Putamen (tissue), 1 donor: Measurements from ENCODE around the gene LSP1.

ENCODE experiments used
- DNase-seq: peaks from one replicate; pipeline ENCODE4 v3.0.0-alpha.2; 2016; ENCODE audit warnings: low spot score

LSP1 gene

GRCh38 chr11:1837171-1838076, 15.5 kb upstream of the LSP1 start:
- no peak for DNase-seq

GRCh38 chr11:1838077-1838425, 14.8 kb upstream of the LSP1 start:
- no peak for DNase-seq

GRCh38 chr11:1838426-1839144, 14.3 kb upstream of the LSP1 start, which contains the start of gene TNNI2:
Gene TNNI2, plus strand, starts transcription at chr11:1838981. Its CDS starts 716 bp downstream, at chr11:1839697.
- no peak for DNase-seq

- no peak for DNase-seq
Observed at GRCh38 chr11:1839204-1839923, 13.5 kb upstream of the LSP1 start.

- DNase-seq = no peak
Observed at GRCh38 chr11:1839924-1840779, 12.7 kb upstream of the LSP1 start.

- no peak for DNase-seq
Observed at GRCh38 chr11:1840780-1841480, 12.0 kb upstream of the LSP1 start.

- DNase-seq = no peak
Observed at GRCh38 chr11:1841511-1842148, 11.3 kb upstream of the LSP1 start.

- no peak for DNase-seq
Observed at GRCh38 chr11:1842149-1843097, 10.5 kb upstream of the LSP1 start.

- no peak for DNase-seq
Observed at GRCh38 chr11:1843098-1843473, 9.8 kb upstream of the LSP1 start.

- no peak for DNase-seq
Observed at GRCh38 chr11:1843796-1844195, 9.1 kb upstream of the LSP1 start.

GRCh38 chr11:1844221-1845094, 8.4 kb upstream of the LSP1 start:
- no peak for DNase-seq

- DNase-seq = no peak
Observed at GRCh38 chr11:1845095-1845429, 7.8 kb upstream of the LSP1 start.

GRCh38 chr11:1845561-1846452, 7.1 kb upstream of the LSP1 start:
- DNase-seq = no peak

GRCh38 chr11:1846453-1846932, 6.4 kb upstream of the LSP1 start:
- no peak for DNase-seq

- no peak for DNase-seq
Observed at GRCh38 chr11:1847006-1847735, 5.7 kb upstream of the LSP1 start.

GRCh38 chr11:1847926-1848639, 4.8 kb upstream of the LSP1 start:
- DNase-seq = no peak
